ENCODE results near the gene MRM3.
"Not testable (repeated sequence)": the region's sequence is repeated elsewhere in the genome, so short reads cannot be mapped to it uniquely, and the experiment has no call there.

The MRM3 gene, protein sequence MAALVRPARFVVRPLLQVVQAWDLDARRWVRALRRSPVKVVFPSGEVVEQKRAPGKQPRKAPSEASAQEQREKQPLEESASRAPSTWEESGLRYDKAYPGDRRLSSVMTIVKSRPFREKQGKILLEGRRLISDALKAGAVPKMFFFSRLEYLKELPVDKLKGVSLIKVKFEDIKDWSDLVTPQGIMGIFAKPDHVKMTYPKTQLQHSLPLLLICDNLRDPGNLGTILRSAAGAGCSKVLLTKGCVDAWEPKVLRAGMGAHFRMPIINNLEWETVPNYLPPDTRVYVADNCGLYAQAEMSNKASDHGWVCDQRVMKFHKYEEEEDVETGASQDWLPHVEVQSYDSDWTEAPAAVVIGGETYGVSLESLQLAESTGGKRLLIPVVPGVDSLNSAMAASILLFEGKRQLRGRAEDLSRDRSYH

DNA sequence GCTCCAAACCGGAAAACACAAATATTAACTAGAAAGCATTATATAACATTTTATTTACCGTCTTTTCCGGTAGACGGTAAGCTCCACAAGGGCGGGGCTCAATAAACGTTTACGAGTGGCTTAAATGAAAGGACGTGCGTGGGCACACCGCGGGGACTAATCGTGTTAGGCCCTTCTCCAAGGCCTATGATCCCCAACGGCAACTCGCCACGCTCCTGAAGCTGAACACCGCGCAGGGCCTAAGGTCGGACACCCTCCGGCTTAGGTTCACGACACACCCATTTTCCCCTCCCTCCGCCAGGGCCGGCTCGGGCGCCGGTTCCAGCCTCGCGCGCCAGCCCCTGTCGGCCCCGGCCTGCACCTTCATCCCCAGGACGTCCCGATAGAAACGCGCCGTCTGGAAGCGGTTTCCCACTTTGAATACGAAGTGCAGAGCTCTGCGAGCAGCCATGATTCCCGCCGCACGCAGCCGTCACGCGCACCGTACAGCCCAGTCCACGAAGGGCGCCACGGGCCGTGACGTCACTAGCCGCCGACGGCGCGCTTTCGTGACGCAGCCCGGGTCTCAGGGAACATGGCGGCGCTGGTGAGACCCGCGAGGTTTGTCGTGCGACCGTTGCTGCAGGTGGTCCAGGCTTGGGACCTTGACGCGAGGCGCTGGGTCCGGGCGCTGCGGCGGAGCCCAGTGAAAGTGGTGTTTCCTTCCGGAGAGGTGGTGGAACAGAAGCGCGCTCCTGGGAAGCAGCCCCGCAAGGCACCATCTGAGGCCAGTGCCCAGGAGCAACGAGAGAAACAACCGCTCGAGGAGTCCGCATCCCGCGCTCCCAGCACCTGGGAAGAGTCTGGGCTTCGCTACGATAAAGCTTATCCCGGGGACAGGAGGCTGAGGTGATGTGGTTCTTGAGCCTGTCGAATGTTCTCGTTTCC lies at the start of gene MRM3, which contains the start of gene GLOD4:
TSS of gene MRM3 (plus strand) at position 549 of the 927 bp plus-strand sequence. CDS start at position 575, 26 bp downstream.
TSS of gene GLOD4 (minus strand) at position 476 of the 927 bp plus-strand sequence. CDS start at position 451, 25 bp downstream.
- FAIRE-seq (peak; percentile 97), DNase-seq (ENCODE audit: insufficient read length, low spot score) (peak; percentile 97)

DNA sequence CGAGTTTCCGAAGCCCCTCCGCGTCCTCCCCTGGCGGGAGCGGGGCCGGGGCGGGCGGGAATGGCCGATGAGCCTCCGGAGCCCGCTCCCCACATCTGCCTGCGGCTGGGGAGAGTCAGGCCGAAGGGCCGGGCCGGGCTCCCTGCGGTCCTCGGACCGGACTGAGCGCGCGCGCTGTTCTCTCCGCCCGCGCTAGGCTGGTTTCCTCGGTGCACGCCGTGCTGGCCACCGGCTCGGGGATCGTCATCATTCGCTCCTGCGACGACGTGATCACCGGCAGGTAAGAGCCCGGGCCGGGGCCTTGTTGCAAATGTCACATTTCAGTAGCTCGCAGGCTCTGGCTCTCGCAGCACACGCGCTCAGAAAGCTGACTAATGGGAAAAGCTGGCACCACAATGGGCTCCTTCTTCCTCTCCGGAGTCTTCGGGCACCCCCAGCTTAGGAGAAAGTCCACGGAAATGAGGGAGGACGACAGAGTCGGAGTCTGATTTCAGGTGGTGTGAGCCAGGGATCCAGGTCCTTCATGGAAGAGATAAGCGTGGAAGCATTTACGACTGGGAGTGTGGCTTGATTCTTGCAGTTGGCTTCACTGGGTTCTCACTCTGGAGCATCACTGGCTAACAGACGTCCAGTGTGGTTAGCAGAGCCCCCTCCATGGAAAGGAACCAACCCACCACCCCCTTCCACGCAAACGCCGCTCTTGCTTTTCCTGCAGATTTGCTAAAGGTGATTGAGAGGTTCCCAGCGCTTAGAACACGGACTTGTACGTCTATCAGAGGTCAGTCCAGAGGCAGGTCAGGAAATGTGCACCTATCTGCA lies 49.0 kb upstream of the MRM3 start:
- peak; percentile 38 for FAIRE-seq
- peak; percentile 26 for DNase-seq (ENCODE audit: insufficient read length, low spot score)

DNA sequence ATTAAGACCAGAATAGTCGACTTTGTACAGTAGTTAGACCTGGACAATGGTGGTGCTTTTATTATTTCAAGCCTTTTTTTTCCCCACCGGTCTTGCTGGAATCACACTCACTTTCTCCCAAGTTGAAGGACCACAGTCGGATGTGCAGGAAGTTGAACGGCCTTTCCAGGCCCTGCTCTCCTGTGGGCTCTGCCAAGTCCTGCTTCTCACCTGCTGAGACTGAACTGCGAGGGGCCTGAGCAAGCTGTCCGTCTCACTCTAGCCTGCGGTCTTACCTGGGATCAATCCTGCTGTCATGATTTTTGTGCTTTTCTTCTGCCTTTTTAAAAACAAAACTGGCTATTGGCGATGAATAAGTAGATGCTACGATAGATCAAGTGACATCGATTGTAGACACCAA lies 48.4 kb upstream of the MRM3 start:
- peak; percentile 38 for FAIRE-seq

DNA sequence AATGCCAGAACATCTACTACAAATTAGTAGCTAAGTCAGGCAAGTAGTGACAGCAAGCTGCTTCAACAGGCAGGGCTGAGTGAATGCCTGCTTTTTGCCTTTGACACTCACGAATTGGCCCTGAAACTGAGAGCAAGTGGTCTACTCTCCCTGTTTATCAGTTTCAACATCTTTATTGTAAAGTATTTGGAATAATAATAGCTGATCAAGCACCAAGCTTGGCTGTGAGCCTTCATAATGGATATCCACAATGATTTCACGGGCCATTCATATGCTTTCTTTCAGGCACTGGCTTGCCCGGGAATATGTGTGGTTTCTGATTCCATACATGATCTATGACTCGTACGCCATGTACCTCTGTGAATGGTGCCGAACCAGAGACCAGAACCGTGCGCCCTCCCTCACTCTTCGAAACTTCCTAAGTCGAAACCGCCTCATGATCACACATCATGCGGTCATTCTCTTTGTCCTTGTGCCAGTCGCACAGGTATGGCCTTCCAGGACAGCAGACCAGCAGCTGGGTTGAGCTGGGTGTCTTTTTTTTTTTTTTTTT lies 44.5 kb upstream of the MRM3 start:
- FAIRE-seq (no peak), DNase-seq (ENCODE audit: insufficient read length, low spot score) (no peak)

More for the DNA sequence above, 48.4 kb upstream of the MRM3 start:
- DNase-seq (ENCODE audit: insufficient read length, low spot score) = no peak

DNA sequence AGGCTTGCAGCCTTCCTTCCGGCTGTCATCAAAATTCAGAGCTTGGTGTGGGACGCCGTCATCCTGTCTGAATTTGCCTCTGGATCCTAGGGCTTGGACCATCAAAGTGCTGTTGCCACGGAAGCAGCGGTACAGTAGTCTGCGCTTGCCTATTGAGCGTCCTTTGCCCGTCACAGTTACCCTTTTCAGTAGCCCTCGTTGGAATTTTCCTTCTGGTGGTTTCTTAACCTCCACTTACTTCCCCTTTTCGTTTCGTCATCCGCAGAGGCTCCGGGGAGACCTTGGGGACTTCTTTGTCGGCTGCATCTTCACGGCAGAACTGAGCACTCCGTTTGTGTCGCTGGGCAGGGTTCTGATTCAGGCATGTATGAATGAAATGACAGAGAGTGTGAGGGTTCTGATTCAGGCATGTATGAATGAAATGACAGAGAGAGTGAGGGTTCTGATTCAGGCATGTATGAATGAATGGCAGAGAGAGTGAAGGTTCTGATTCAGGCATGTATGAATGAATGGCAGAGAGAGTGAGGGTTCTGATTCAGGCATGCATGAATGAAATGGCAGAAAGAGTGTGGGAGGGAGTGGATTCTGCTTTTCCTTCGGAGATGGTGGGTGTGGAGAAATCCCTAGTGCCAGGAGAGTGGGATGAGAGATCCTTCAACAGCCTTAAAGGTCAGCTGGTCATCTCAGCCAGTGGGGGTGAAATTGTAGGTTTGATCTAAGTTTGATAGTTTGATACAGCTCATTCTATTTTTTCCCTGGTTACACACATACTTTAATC lies 41.7 kb upstream of the MRM3 start:
- DNase-seq (ENCODE audit: insufficient read length, low spot score) = no peak
- FAIRE-seq = peak; percentile 73

DNA sequence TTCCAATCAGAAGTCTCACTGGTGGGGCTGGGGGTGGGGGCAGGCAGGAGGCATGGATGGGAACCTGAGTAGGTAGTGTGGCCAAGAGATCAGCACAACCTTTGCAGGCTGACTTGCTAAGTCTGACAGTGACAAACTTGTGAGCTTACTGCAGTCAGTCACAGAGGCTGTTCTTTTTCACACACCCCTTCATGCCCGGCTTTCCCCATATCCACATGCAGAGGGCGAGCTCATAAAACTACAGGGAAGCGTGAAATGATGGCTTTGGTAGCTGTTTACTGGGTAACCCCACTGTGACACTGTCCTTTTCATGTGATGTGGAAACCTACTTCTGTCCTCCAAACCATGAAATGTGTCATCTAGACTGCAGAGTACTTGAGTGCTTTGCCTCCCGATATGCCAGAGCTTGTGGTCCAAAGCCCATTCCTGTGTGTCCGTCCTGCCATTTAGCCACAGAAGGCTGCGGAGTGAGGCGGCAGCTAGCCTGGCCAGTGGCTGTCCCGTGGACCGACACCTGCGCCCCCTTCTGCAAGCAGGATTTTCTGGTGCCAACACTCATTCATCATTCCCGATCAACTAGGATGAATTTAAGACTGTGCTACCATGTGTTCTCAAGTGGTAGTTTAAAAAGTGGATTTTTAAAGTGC lies 39.9 kb upstream of the MRM3 start:
- DNase-seq (ENCODE audit: insufficient read length, low spot score) (no peak), FAIRE-seq (no peak)

DNA sequence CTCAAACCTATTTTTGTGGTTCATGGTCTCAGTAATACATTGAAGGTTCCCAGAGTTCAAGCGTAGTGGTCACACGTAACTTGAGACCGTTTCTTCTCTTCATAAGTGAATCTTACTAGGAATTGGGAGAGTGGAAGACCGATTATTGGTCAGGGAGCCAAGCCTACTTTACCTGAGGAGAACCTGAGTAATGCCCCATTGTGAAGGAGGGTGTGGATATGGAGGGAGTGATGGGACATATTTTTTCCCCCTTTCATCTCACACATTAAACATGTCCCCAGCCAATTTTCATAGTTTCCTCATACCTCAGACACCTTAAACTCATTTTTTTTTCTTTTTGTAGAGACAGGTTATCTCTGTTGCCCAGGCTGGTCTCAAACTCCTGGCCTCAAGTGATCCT lies 39.0 kb upstream of the MRM3 start:
- FAIRE-seq (no peak), DNase-seq (ENCODE audit: insufficient read length, low spot score) (no peak)

DNA sequence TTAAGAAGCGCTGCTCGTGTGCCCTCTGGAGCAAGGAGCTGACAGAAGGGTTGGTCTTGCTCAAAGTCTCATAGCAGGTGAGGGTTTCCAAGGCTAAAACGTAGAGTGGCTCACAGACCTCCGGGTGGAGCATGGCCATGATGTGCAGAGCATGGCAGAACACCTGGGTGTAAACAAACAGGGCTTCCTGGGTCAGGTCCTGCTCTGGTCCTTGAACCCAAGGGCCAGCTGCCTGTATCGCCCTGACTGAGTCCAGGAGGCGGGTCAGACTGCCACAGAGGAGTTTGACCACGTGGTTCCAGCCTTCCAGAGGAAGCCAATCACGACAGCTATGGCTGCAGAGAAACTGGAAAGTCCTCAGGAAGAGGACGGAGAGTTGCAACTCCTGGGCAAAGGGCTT lies 37.2 kb upstream of the MRM3 start:
- FAIRE-seq (peak; percentile 4), DNase-seq (ENCODE audit: insufficient read length, low spot score) (no peak)

DNA sequence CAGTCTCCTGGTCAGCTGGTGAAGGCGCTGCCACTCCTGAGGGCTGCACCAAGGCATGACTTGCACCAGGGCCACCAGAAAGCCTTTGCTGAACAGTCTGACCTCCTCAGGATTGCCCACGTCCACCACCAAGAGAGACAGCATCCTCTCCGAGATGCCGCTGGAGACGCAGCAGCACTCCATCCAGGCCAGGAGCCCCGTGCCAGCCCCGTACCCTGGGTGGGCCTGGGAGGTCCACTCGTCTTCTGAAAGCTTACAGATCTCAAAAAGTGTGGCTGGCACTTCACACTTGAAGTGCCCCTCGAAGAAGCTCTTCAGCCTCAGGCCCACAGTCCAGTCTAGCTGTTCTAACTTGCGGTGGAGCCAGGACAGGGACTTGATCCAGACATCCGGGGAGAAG lies 36.7 kb upstream of the MRM3 start:
- FAIRE-seq (no peak), DNase-seq (ENCODE audit: insufficient read length, low spot score) (no peak)

DNA sequence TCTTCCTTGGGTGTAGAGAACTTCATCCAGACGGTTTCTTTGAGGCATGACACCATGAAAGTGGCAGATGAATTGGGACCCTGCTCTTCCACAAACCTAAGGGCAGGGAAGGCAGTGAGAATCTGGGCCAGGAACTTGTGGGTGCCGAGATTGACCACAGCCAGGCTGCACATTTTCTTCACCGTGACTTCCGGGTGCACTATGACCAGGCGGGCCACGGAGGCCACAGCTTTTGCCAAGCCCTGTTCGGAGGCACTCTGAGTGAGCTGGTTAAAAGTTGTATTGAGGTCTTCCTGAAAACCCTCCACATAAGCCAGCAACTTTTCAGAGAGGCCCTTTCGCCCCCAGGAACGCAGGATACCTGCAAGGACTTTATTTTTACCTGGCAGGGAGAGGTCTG lies 36.0 kb upstream of the MRM3 start:
- FAIRE-seq = no peak

DNA sequence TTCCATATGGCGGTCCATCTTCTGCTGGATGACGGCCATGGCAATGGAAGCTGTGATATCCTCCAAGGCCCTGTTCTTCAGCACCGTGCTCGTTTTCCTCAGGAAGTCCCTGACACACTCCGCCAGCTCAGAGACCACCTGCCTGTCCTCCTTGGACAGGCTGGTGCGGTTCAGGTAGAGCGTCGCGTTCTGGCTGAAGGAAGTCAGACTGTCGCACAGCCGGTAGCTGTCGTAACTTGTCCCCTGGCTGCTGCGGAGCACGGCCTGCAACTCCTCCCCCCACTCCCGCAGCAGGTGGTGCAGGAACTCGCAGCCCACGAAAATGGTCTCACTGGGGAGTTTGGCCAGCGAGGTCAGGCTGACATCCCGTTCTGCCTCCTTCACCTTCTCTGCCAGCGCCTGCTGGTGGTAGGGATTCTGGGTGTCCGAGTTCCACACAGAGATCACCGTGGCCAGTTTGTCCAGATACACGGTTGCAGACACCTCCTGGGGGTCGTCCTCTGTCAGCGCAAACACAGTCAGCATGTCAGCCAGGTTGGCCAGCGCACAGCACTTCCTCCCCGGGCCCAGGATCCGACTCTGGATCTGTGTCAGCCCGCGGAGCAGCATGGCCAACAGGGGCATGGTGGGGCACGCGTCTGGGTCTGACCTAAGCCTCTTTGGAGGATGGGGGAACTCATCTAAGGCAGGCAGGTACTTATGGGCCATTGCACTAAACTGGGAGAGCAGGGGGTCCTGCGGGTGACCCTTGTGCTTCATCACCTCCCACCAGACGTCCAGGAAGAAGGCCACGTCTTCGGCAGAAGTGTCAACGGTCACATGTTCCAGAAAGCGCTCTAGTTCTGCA lies 35.1 kb upstream of the MRM3 start:
- DNase-seq (ENCODE audit: insufficient read length, low spot score) (no peak), FAIRE-seq (no peak)

More for the DNA sequence above, 36.0 kb upstream of the MRM3 start:
- no peak for DNase-seq (ENCODE audit: insufficient read length, low spot score)

DNA sequence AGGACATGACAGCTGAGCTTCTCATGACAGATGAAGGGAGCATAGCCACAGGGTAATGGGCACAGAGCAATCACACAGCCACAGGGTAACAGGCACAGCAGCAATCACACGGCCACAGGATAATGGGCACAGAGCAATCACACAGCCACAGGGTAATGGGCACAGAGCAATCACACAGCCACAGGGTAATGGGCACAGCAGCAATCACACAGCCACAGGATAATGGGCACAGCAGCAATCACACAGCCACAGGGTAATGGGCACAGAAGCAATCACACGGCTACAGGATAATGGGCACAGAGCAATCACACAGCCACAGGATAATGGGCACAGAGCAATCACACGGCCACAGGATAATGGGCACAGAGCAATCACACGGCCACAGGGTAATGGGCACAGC lies 33.5 kb upstream of the MRM3 start:
- FAIRE-seq; DNase-seq (ENCODE audit: insufficient read length, low spot score): not testable (repeated sequence)

DNA sequence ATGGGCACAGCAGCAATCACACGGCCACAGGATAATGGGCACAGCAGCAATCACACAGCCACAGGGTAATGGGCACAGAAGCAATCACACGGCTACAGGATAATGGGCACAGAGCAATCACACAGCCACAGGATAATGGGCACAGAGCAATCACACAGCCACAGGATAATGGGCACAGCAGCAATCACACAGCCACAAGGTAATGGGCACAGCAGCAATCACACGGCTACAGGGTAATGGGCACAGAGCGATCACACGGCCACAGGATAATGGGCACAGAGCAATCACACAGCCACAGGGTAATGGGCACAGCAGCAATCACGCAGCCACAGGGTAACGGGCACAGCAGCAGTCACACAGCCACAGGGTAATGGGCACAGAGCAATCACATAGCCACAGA lies 32.8 kb upstream of the MRM3 start:
- peak; percentile 95 for FAIRE-seq
- not testable (repeated sequence) for DNase-seq (ENCODE audit: insufficient read length, low spot score)

DNA sequence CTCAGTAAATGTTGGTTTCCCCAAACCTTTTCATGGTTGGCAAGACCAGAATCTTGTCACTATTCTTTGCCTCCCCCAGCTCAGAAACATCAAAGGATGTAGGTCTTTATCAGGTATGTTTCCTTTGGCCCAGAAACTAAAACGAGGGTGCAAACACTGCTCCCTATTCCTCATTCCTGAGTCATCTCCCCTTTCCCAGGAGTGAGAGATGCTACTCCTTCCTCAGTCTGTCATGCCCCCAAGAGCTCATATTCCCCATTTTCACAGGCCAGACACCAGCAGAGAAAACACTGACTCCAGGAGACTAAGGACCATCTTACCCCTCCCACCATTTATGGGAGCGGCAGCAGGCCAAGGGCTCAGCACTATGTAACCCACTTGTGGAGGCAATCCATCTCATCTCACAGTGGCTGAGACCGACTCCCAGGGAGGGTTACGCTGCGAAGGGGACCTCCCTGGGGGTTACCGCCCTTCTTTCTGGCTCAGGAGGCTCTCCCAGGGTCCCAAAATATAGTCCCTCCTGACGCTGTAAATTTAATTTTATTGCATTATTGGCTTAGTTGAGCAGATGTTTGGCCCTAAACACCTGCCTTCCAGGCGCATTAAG lies 31.6 kb upstream of the MRM3 start:
- FAIRE-seq (no peak), DNase-seq (ENCODE audit: insufficient read length, low spot score) (no peak)

DNA sequence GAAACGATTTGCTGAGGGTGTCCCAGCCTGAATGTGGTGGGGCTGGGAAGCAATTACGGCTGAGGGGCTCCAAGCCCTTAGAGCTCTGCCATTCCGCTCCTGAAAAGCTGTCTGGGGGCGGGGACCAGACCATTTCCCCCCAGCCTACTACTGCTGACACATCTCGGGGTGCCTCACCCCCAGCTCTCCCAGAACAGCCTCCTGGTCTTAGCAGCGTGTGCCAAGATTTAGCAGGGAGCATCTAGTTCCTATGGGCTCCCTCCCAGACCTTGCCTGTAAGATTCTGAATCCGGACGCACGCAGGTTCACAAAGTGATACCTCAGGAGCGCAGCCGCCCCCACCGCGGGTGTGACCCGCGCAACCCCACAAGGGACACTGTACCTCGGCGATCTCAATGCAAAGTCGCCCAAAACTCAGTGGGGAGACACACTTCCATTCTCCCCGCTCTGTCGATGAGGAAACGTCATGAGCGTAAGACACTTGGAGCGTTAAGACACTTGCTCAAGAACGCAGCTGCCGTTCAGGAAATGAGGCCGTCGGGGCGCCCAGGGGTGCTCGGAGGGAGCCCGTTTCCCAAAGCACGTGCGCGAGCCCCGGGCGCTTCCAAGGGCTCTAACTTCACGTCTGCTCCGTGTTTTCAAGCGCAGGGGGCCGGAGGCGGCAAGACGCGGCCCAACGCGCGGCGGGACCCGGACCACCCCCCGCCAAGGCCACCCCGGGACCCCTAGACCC lies 30.7 kb upstream of the MRM3 start:
- FAIRE-seq (peak; percentile 9), DNase-seq (ENCODE audit: insufficient read length, low spot score) (peak; percentile 55)

DNA sequence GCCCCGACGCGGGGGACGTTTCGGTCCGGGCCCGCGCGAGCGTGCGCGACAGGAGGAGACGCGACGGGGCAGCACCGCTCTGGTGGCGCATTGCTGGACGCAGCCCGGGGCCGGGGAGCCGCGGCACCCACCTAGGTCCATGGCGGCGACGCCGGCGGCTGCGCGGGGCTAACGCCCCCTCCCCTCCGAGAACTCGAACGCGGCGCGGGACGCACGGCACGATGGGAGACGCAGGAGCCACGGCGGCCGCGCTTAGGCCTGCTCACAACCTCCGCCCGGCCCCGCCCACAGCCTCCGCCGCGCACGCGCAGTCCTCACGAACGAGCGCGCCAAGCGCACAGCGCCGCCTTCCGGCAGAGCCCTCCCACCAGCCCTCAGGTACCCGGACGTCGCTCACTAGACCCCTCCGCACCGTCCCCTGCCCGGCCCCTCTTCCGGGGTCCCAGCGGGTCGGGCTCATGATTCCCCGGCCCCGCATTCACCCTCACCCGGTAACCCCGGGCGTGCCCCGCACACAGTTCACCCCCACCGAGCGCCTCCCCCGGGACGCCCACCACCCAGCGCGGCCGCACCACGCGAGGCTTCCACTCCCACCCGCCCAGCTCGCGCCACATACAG lies 30.0 kb upstream of the MRM3 start, which contains the start of gene GEMIN4:
TSS of gene GEMIN4 (minus strand) at position 263 of the 618 bp plus-strand sequence. CDS start at position 141, 122 bp downstream.
- peak; percentile 88 for FAIRE-seq

More for the DNA sequence above, 30.0 kb upstream of the MRM3 start, which contains the start of gene GEMIN4:
- DNase-seq (ENCODE audit: insufficient read length, low spot score) = peak; percentile 97

Data from HTR-8/SVneo (cell line).